Hepatocyte (in vitro differentiated cells): Measurements from ENCODE around the gene C5orf15. TPM values are rescaled to one million over a fixed set of nuclear protein-coding genes. Genes with fewer than 3 reads are reported as not detected.

ENCODE experiments used
- DNase-seq: peaks from one replicate; pipeline ENCODE4 v3.0.0-alpha.2; 2016; ENCODE audit warnings: low spot score
- H2AFZ ChIP-seq: fragments of 200-600 bp; sonication (generic); 2 replicates; pipeline ENCODE4 v1.6.0; 2016; ENCODE audit warnings: antibody characterized with exemption, mild to moderate bottlenecking
- H3K27ac ChIP-seq: fragments of 200-600 bp; sonication (generic); 2 replicates; pipeline ENCODE4 v1.5.1; 2016; ENCODE audit warnings: mild to moderate bottlenecking
- H3K27me3 ChIP-seq: fragments of 200-600 bp; sonication (generic); 2 replicates; pipeline ENCODE4 v1.6.1; 2016
- H3K36me3 ChIP-seq: fragments of 200-600 bp; sonication (generic); replicated peaks from 2 replicates; pipeline ENCODE4 v1.5.1; 2016; ENCODE audit warnings: low read depth; ENCODE audit not compliant: insufficient read depth
- H3K4me1 ChIP-seq: fragments of 200-600 bp; sonication (generic); 2 replicates; pipeline ENCODE4 v1.5.1; 2016; ENCODE audit warnings: mild to moderate bottlenecking, moderate library complexity; ENCODE audit not compliant: insufficient read depth
- H3K4me2 ChIP-seq: fragments of 200-600 bp; sonication (generic); 2 replicates; pipeline ENCODE4 v1.6.0; 2016
- H3K4me3 ChIP-seq: fragments of 200-600 bp; sonication (generic); 2 replicates; pipeline ENCODE4 v1.5.1; 2016; ENCODE audit warnings: mild to moderate bottlenecking
- H3K79me2 ChIP-seq: fragments of 200-600 bp; sonication (generic); 2 replicates; pipeline ENCODE4 v1.6.0; 2017; ENCODE audit warnings: mild to moderate bottlenecking
- H3K9me2 ChIP-seq: fragments of 200-600 bp; sonication (generic); replicated peaks from 2 replicates; pipeline ENCODE4 v1.6.0; 2017; ENCODE audit warnings: mild to moderate bottlenecking; ENCODE audit not compliant: insufficient read depth
- H3K9me3 ChIP-seq: fragments of 200-600 bp; sonication (generic); 2 replicates; pipeline ENCODE4 v1.5.1; 2016; ENCODE audit warnings: low read depth, mild to moderate bottlenecking
- H4K20me1 ChIP-seq: fragments of 200-600 bp; sonication (generic); 2 replicates; pipeline ENCODE4 v1.6.0; 2016; ENCODE audit warnings: mild to moderate bottlenecking; ENCODE audit not compliant: insufficient read depth, poor library complexity, severe bottlenecking
- CTCF ChIP-seq: fragments of 200-600 bp; sonication (generic); IDR thresholded peaks from 2 replicates; pipeline ENCODE4 v1.5.1; 2016; ENCODE audit warnings: antibody characterized with exemption, mild to moderate bottlenecking; ENCODE audit not compliant: poor library complexity
- EZH2 ChIP-seq: fragments of 200-600 bp; sonication (generic); IDR thresholded peaks from 2 replicates; pipeline ENCODE4 v1.6.1; 2016; ENCODE audit warnings: antibody characterized with exemption, mild to moderate bottlenecking, borderline replicate concordance
- EZH2phosphoT487 ChIP-seq: fragments of 200-600 bp; sonication (generic); IDR thresholded peaks from one replicate; pipeline ENCODE4 v1.6.1; 2018; ENCODE audit warnings: antibody characterized with exemption, mild to moderate bottlenecking, low read depth, moderate library complexity; ENCODE audit not compliant: unreplicated experiment, severe bottlenecking
- WGBS: methylation state at CpG from one replicate; pipeline ENCODE4 v1.1.6; 2016; ENCODE audit warnings: low lambda C conversion rate; ENCODE audit errors: missing lambda C conversion rate; 5-methylcytosine and 5-hydroxymethylcytosine counted together
- polyA plus RNA-seq: library from polyadenylated mRNA; unstranded; fragments of >200 nt; fragmentation: Nextera tagmentation; extraction: Ambion mirVana; gene quantifications from 2 replicates; pipeline ENCODE4 v1.2.1, GENCODE V29; 2016
- total RNA-seq: library from RNA; depleted of rRNA; stranded (reverse); fragments of >200 nt; gene quantifications from 2 replicates; pipeline ENCODE4 v1.2.3, GENCODE V29; 2014

C5orf15 gene
- total and polyA plus RNA-seq, 2 experiments from 2014 or later = 76.6 to 124 TPM

- Histone ChIP-seq H3K4me2 (peak overlapping the region; percentile 83), H2AFZ (no peak overlapping the region), H3K79me2 (peaks cover 61% of the 10 kb centered on the region), H3K9me2 (no peaks in the 10 kb centered on the region), H3K36me3 (no peaks in the 10 kb centered on the region), H4K20me1 (peaks cover 4% of the 10 kb centered on the region), H3K4me1 (peaks cover 22% of the 10 kb centered on the region), H3K27ac (peak overlapping the region; percentile 95), H3K4me3 (peak overlapping the region; percentile 76), H3K9me3 (no peaks in the 10 kb centered on the region), H3K27me3 (no peaks in the 10 kb centered on the region)
- WGBS = 92% methylated on average over 5 of the region's 5 CpGs
- no peak for DNase-seq
- TF ChIP-seq CTCF = no peak
- no peak for TF ChIP-seq EZH2
- TF ChIP-seq EZH2phosphoT487 = no peak
Observed at GRCh38 chr5:133967124-133967523, 1.3 kb downstream of the C5orf15 start.

GRCh38 chr5:133966090-133966489 is 2.3 kb downstream of the C5orf15 start:
- Histone ChIP-seq H3K79me2 (peaks cover 69% of the 10 kb centered on the region), H3K4me1 (peaks cover 22% of the 10 kb centered on the region), H3K27ac (no peak overlapping the region), H3K4me3 (no peak overlapping the region), H3K36me3 (no peaks in the 10 kb centered on the region), H3K27me3 (no peaks in the 10 kb centered on the region), H2AFZ (no peak overlapping the region), H3K4me2 (no peak overlapping the region), H3K9me3 (no peaks in the 10 kb centered on the region), H3K9me2 (no peaks in the 10 kb centered on the region), H4K20me1 (peaks cover 4% of the 10 kb centered on the region)
- DNase-seq = no peak
- TF ChIP-seq EZH2phosphoT487 = no peak
- TF ChIP-seq CTCF = no peak
- TF ChIP-seq EZH2 = no peak
- 98% methylated on average over 10 of the region's 10 CpGs for WGBS

- Histone ChIP-seq H3K9me3 (no peaks in the 10 kb centered on the region), H4K20me1 (peaks cover 4% of the 10 kb centered on the region), H3K4me1 (peaks cover 9% of the 10 kb centered on the region), H2AFZ (no peak overlapping the region), H3K79me2 (peaks cover 80% of the 10 kb centered on the region), H3K36me3 (no peaks in the 10 kb centered on the region), H3K9me2 (no peaks in the 10 kb centered on the region), H3K27me3 (no peaks in the 10 kb centered on the region), H3K27ac (no peak overlapping the region), H3K4me2 (no peak overlapping the region), H3K4me3 (no peak overlapping the region)
- WGBS = 98% methylated on average over 2 of the region's 2 CpGs
- TF ChIP-seq EZH2 (no peak), CTCF (no peak), EZH2phosphoT487 (no peak)
- DNase-seq = no peak
Observed at GRCh38 chr5:133963493-133964128, 4.8 kb downstream of the C5orf15 start.
